ENCODE measurements around the gene NRXN3. TPM values are rescaled to one million over a fixed set of nuclear protein-coding genes. Genes with fewer than 3 reads are reported as not detected.

The NRXN3 gene
- total RNA-seq, 1 donor from 2014 or later, result 4.8 TPM

DNA sequence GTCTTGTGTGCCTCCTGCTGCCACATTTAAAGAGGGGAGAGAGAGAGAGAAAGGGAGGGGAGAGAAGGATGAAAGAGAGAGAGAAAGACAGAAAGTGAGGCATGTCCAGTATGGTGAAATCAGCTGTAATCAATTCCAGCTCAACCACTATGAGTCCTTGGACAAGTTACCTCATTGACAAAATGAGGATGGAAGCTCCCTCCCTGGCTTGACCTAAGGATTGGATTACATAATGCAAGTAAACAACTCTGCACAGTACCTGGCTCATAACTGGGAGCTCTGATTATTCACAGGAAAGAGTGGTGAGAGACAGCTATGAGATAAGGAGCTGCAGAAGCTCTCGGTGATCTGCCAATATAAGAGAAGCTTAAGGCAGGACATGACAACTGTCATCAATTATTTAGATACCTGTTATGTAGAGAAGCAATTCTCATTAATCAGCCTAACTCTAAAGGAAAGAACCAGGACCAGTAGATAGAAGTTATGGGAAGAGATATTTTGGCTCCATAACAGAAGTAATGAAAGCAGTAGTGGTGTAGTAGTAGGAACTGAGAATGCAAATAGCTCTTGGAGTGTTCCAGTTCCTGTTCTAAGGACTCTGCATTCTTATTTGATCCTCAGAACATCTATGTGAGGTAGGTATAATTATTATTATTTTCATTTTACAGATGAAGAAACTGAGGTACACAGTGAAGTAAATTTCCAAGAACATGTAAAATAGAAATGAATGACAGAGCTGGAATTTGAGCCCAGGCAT, 1249.6 kb downstream of the NRXN3 start:
- DNase-seq (ENCODE audit: extremely low read depth, low read depth, low spot score), result no peak

DNA sequence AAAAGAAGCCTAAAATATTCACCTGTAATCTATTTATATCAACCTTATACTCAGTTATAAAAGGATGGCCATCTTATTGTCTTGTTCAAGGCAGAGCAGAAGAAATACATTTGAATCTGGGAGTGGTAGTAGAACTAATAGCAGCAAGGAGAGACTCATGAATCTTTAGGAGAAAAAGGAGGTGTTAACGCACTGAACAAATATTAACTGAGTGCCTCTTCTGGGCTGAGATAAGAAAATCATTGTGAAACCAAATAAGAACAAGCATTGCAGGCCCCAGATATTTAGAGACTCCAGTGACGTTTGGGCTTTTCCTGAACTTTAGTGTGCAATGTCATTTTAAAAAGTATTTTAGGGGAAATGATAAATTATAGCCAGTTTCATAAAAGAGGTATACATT, 1250.6 kb downstream of the NRXN3 start:
- no peak for DNase-seq (ENCODE audit: extremely low read depth, low read depth, low spot score)

DNA sequence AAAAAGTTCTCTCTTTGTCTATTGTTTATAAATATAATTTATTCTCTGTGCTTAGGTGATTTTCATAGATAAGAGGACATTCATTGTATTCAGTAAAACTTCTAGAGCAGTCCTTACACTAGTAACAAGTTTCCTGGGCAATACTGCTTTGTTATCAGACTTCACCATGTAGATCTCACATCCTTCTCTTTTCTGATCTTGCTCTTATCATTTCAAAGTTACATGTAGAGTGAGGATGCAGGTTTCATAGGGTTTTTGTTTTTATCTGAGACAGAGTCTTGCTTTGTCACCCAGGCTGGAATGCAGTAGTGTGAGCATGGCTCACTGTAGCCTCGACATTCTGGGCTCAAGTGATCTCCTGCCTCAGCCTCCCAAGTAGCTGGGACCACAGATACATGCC, 1251.6 kb downstream of the NRXN3 start:
- no peak for DNase-seq (ENCODE audit: extremely low read depth, low read depth, low spot score)

DNA sequence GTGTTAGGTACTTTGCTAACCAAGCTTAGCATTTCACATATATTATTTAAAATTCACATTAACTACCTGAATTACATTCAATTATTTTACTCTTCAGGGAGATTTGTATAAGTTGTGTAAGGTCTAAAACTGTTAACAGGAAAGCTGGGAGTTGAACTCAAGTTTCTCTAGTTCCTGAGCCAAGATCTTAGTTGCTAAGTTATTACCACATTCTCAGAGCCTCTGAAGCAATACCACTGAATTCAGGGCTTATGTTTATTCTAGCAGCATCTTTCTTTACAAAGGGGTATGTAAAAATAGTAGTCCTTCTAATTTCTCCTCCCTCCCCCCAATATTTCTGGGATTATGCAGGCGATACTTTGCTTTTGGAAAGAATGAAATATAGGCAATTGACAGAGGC, 1254.3 kb downstream of the NRXN3 start:
- no peak for DNase-seq (ENCODE audit: extremely low read depth, low read depth, low spot score)

DNA sequence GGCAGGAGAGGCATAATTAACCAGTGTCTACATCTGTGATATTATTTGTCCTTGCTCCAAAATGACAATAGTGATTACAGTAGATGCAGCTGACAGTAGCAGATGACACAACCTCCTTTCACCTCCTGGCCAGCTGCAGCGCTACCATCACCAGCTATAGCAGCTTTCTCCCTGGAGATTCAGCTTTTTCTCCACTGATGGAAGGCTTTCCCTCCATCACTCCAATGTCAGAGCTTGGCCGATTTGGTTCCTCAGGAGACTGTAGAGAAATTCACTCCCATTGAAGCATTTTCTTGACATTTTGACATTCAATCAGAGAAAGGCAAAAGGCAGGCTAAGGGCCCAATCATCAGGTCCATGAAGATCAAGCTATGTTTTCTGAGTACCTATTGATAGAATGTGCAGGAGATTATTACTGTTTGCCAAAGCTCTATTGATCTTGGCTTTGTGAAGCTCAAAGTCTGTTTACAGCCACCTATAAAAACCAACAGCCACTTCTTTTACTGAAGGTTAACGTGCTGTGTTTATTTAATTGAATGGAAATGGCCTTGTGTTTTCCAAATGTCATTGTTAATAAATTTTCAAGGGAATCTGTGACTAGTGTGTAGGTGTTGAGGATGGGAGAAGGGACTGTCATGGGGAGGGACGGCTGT, 1256.1 kb downstream of the NRXN3 start:
- no peak for DNase-seq (ENCODE audit: extremely low read depth, low read depth, low spot score)

DNA sequence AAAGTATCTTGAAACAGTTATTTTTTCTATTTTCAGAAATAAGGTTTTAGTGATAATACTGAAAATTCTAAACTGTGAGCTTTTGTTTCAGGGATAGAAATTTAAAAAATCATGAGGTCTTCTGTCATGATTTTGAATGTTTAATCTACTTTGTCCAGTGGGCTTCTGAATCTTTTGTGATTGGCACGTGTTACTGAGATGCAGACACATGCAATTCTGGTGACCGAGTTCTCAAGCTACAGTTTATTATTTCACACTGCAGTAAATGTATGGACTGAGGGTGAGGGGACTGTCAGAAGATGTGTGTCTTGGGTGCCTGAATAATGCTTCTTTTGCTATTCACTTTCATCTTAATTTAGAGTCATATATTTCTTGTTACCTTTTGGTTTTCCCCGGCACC, 1262.5 kb downstream of the NRXN3 start:
- no peak for DNase-seq (ENCODE audit: extremely low read depth, low read depth, low spot score)

DNA sequence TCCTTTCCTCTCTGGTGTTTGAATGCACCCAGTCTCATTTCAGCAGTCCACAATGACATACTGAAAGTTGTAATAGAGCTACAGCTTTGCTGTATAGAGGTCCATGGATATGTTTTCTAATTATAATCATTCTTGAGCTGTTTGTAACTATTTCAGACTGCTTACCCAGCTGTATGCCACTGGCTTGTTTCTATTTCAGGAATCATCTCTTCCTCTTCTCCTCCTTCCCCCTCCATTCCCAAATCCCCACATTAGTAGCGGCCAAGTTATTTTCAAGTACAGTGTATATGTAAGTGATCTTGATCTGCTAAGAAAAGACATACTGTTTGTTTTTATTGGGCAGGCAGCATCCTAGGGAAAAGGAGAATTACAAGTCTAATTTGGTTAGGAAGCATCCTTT, 1266.2 kb downstream of the NRXN3 start:
- DNase-seq (ENCODE audit: extremely low read depth, low read depth, low spot score), result no peak

DNA sequence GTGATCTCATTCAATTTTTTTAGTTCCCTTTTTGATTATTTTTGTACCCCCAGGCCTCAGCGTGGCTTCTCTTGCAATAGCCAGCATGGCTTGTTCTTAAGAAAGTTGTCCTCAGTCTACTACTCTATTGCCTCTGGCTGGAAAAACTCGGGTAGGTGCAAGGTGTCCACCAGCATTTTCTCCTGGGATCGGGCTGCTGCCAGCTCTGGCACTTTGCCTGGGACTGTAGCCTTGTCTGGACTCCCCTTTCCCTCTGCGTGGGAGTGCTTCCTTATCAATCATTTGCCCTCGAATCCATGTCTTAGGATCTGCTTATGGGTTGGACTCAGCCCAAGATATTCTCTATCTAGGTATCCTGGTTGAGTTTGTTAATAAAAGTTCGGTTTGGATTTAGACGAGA, 1267.8 kb downstream of the NRXN3 start:
- no peak for DNase-seq (ENCODE audit: extremely low read depth, low read depth, low spot score)

DNA sequence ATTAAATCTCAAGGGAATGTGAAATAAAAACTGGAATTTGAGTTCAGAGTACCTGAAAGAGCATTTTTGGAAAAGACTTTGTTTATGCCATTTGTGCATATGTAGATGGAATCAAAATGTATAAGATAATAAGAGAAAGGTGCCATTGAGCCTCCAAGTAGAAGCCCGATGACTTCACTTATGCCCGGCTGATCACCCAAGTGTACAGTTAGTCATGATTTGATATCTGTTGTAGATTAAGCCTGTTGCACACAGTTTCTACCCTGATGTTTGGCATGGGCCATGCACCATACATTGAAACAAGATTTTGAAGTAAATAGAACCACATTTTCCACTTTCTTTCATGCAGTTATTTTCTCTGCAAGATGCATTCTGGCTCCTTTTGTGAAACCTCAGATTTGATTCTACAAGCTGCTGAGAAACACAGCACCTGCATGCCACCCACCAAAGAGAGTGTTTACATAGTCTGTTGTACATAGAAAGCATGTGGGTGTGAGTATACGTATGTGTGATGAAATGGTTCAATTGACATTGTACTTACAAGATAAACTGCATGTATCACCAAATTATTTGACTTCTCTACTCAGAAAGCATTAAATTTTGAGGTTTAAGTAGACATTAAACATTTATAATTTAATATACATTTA, 1268.6 kb downstream of the NRXN3 start:
- no peak for DNase-seq (ENCODE audit: extremely low read depth, low read depth, low spot score)

DNA sequence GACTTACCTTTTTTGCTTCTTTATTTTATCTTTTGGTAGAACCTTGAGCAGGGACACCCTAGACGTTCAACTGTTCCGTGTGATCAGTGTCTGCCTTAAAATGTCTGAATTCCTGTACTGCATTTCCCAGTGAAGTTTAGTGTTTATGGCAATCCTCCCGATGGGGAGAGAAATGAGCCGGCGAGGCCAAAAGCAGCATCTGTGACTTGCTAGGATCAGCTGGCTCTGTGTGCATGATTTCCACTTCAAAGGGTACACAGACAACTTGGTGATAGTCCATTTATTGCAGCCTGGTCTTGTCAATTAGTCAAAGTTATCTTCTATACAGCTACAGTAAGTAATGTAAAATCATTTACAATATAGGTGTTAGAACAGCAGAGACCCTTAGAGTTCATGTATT, 1272.6 kb downstream of the NRXN3 start:
- DNase-seq (ENCODE audit: extremely low read depth, low read depth, low spot score), result no peak

DNA sequence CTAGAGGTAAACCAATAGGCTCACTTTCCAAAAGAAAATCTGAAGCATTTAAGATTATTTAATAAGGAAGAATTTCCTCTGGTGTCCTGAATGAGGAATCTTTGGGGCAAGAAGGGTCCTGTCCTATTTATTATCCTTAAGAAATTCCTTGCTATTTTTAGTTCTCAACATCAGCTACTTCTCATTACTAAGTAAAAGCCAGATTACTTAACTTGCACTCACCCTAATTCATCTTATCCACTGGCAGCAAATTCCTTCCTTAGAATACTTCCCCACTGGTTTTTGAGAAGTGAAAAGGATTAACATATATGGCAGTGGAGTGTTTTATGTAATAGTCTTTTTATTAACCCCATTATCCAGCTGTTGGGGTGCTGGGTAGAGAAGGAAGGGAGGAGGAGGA, 1273.4 kb downstream of the NRXN3 start:
- no peak for DNase-seq (ENCODE audit: extremely low read depth, low read depth, low spot score)

DNA sequence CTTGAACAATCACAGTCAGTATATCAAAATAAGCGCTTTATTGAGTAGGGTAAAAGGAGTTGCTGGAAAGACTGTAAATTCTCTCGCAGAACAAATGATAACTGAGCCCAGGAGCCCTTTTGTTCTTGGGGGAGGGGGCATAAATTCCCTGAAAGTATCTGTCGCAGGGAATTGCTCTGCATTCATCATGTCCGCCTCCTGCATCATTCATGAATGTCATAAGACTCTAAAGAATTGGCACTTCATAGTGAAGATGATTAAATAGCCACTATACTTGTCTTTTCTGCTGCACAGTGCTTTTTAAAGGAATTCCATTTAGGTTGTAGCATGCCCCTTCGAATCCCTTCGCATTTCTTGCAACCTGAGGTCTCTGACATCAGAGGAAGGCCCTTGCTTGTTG, 1278.8 kb downstream of the NRXN3 start:
- DNase-seq (ENCODE audit: extremely low read depth, low read depth, low spot score), result no peak

DNA sequence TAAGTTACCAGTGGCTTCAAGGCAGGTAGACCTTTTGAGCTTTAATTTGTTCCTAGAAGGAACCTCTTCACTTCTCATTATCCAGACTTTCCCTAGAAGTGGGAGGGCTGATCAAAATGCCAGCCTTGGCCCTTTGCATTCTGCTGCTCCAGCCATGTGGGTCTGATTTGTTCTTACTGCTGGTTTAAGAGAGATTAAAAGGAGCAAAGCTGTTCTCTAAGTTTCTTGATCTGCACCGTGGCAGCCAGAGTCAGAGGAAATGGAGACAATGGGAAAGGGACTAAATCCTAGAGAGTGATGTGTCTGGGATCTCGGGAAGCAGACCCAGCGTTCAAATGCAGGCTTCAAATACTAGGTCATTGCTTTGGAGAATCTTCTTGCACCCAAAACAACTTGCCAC, 1281.4 kb downstream of the NRXN3 start:
- DNase-seq (ENCODE audit: extremely low read depth, low read depth, low spot score), result no peak

DNA sequence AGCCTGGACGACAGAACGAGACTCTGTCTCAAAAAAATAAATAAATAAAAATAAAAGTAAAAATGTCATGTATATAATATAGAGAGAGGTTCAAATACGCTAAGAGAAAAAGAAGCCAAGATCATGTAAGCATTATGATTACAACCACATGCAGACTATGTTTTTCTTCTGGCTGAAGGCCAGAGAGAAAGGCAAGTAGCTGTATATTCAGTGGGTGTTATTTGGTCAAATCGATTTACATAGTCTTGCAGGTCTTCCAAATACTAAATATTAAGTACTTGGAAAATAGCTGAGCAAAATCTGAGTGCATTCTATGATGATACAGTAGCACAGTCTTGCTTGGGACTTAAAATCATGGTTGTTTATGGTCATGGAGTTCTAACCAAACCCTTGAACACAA, 1283.1 kb downstream of the NRXN3 start:
- DNase-seq (ENCODE audit: extremely low read depth, low read depth, low spot score), result no peak

DNA sequence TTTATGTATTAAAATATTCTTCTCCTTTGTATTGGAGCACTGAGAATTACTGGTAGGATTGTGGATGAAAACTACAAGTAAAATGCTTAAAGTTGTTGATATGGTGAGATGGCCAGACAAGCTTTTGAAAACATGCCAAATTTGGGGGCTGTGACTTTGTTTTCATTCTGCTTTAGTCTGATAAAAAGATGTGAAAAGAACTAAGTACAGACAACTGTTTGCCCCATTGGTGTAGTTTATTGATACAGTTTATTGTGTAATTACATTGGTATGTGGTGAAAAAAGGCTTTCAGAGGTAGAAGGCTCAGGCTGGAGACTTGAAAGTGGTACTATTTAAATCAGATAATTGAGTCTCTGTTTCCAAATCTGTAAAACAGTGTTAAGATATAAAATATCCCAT, 1294.3 kb downstream of the NRXN3 start:
- DNase-seq (ENCODE audit: extremely low read depth, low read depth, low spot score), result no peak

DNA sequence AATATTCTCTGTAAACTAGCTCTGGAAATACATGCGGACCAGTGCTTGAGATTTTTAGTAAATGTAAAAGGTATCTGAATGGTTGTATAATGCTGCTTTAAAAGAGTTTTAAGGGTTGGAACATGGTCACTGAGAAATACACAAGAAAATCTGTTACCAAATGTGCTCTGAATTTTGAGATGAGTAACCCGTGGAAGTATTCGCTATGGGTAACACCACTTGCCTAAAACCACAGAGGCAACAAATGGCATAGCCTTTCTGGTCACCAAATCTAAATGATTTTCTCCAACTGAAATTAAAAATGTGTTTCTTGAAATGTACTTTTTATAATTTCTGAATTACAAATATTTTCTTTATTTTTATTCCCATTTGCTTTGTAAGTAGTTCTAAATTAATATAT, 1295.5 kb downstream of the NRXN3 start:
- no peak for DNase-seq (ENCODE audit: extremely low read depth, low read depth, low spot score)

DNA sequence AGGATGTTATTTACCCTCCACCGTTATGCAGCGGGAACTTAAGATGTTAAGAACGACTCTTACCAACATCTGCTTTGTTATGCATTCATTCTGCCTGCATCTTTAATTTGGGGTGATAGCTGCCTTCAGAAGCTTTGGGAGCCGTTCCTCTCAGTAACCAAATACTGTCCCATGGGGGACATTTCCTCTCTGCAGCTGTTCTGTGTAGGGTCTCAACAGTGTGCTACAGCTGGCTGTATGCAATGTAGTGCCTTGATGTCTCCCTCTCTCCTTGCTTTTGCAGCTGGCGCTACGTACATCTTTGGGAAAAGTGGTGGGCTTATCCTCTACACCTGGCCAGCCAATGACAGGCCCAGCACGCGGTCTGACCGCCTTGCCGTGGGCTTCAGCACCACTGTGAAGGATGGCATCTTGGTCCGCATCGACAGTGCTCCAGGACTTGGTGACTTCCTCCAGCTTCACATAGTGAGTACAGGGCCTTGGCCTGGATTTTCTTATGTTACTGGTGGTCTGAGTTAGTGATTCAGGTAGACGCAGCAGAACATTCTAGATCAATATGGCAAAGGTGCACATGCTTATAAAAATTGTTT, 1296.9 kb downstream of the NRXN3 start:
- DNase-seq (ENCODE audit: extremely low read depth, low read depth, low spot score), result no peak

DNA sequence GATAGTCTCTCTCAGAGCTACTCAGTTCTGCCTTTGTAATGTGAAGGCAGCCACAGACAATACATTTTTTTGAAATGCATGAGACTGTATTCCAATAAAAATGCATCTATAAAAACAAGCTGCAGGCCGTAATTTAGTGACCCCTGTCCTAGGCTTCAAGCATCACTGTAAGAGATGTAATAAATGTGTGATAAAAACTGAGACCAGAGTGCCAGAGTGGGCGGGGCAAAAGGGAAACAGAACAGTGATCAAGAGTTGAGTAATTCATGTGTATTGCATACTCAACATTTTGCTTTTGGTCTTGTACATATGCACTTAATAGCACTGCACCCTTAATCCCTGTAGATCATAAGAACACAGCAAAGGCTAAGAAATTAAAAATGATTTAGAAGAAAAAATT, 1297.7 kb downstream of the NRXN3 start:
- no peak for DNase-seq (ENCODE audit: extremely low read depth, low read depth, low spot score)

DNA sequence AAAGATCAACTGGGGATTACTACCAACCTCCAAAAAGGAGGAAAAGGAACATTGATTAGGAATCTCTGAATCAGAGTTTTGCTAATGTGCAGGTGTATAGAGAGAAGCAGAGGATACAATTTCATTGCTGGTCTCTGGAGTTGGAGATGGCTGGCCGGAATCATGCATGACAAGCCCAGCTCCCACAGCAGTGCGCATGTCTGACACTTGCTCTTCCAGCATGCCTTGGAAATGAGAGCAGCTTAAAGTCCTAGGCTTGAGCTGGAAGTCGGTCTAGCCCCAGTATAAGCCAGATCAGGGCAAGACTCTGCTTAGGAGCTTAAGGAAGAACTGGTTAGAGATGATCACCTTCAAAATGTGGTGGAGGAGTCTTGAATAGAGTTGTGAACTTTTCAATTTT, 1298.3 kb downstream of the NRXN3 start:
- DNase-seq (ENCODE audit: extremely low read depth, low read depth, low spot score), result no peak

DNA sequence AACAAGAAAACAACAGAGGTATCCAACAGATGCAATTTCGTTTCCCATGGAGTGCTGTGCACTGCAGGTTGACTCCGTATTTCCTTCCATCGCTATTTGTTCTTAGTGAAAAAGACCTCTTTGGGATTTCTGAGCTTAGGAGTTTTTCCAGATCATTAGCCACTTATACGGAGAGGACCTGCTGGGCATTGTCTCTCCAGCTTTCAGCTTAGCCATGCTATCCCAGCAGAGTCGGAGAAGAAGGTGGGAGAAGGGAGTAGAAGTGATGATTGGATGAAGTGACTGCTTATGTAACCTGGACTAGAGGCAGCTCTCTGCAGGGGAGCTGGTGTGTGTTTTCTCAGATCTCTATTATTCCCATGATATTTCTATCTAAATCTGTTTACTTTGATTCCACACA, 1303.5 kb downstream of the NRXN3 start:
- no peak for DNase-seq (ENCODE audit: extremely low read depth, low read depth, low spot score)

DNA sequence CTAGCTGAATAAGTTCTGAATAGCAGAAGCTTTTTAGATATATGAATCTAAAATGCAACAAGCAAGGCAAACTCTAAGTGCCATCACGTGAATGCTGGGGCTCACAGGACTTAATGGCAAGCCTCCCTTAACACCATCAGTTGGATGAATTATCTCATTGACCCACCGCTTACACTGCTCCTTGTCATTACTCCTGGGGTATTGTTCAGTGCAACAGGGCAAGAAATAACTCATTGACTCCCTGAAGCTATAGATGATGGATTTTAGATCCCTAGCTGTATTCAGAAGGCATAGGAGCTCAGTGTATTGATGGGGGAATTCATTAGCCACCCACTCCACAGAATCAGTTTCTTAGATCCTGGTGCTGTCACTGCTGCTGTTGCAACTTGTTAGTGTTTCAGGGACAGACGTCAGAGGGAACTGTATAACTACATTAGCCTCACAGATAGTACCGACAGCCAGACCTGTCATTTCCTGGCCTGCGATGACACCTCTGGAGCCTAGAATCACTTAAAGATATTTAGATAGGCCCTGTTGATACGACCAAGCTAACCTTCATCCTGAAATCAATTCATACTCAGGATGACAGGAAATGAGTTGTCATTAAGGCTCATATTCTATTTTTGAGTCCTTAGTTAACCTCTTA, 1305.8 kb downstream of the NRXN3 start:
- no peak for DNase-seq (ENCODE audit: extremely low read depth, low read depth, low spot score)

Measured in glomerular endothelial cell (primary cell).